Psoas muscle (tissue), 8 donors: ENCODE data around the gene CFAP251. TPM values are rescaled to one million over a fixed set of nuclear protein-coding genes. Genes with fewer than 3 reads are reported as not detected.

Experiments
- ATAC-seq, 4 donors: fragments of 200-7000 bp; cut with Tn5 transposase; one replicate each; pipeline ENCODE4 v1.9.1; 2020; ENCODE audit warnings: moderate library complexity in 3 of 4, mild to moderate bottlenecking in 2 of 4
- DNase-seq, 2 donors: peaks; one replicate each; pipeline ENCODE4 v3.0.0-alpha.2; 2020
- H3K27ac ChIP-seq: fragments of 200-600 bp; one replicate; pipeline ENCODE4 v1.8.0; 2022
- H3K27me3 ChIP-seq, 3 donors: fragments of 200-600 bp in 1 of 3; one replicate each; pipeline versions ENCODE4 v1.6.1 to v1.8.0; 2013 to 2022; ENCODE audit warnings: low read length in 2 of 3, mild to moderate bottlenecking in 2 of 3, moderate library complexity in 1 of 3; ENCODE audit not compliant: insufficient read depth in 3 of 3
- H3K36me3 ChIP-seq, 2 donors: fragments of 200-600 bp in 1 of 2; one replicate each; pipeline versions ENCODE4 v1.6.1 to v1.8.0; 2013 to 2022; ENCODE audit warnings: low read depth in 1 of 2, mild to moderate bottlenecking in 1 of 2, moderate library complexity in 1 of 2; ENCODE audit not compliant: insufficient read depth in 1 of 2
- H3K4me1 ChIP-seq: fragments of 200-600 bp; one replicate; pipeline ENCODE4 v1.8.0; 2022
- H3K4me3 ChIP-seq: fragments of 200-600 bp; one replicate; pipeline ENCODE4 v1.8.0; 2022; ENCODE audit warnings: mild to moderate bottlenecking
- H3K9me3 ChIP-seq: fragments of 200-600 bp; one replicate; pipeline ENCODE4 v1.8.0; 2022
- WGBS, 3 donors: extraction: QIAGEN DNeasy Blood & Tissue Kit; methylation state at CpG; one replicate each; pipeline versions ENCODE4 v1.1.6 to v1.1.7; 2013; 5-methylcytosine and 5-hydroxymethylcytosine counted together
- intact Hi-C, 2 donors: fragments of 100-400 bp; cut with DNase I; formaldehyde crosslinking; loops; one replicate each; pipeline versions ENCODE4 v1.11.0 to v1.14.2; 2022
- polyA plus RNA-seq, 3 donors: library from polyadenylated mRNA; stranded (reverse); fragments of 200-250 nt; gene quantifications; one replicate each; pipeline ENCODE4 v1.2.3, GENCODE V29; 2013
- total RNA-seq, 4 donors: library from RNA; stranded (reverse); fragmentation: NEBNext Ultra II Directional in 2 of 4; extraction: Animal tissue kit (Norgen Biotek cat#: 25700) in 2 of 4; gene quantifications; one replicate each; pipeline versions ENCODE4 v1.2.1 to v1.2.4, GENCODE V29; 2021 to 2023
- TF ChIP-seq, protein P1 (sequence below): fragments of 200-600 bp; IDR thresholded peaks from one replicate; pipeline ENCODE4 v1.8.0; 2022; ENCODE audit warnings: antibody characterized with exemption
- donor health status: healthy with polysubstance abuse.
- donor health status: DM: no; HTN: no; CAD: no; lungs with moderate emphysema.
- donor health status: Bipolar disorder and iron deficiency.
- donor health status: healthy.
- donor health status: DM: yes; HTN: yes; CAD: no.
- donor health status: DM: no; HTN: no; CAD: no.
- donor health status: DM: no; HTN: no; CAD: no.
- donor health status: DM: yes; HTN: yes; CAD: no.

The CFAP251 gene
- total and polyA plus RNA-seq, 7 donors, result 0.36 to 0.79 (median 0.64) TPM

DNA sequence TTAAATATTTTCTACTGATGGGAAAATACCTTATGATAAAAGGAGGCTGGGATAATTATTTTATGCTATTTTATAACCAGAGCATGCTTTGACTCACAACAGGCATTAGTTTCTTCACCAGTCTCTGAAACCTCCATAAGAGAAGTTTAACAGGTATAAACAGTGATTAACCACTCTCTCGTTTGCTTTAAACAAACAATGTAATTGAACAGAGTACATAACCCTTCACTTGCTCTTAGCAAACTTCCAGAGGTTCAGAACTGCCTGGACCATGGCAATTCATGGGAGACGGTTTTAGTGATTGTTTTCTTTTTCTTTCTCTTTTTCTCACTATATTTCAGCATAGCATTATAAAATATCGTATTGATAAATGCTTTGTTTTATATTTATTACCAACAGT, 35.3 kb downstream of the CFAP251 start:
- Histone ChIP-seq H3K4me1 (no peaks in the 10 kb centered on the region), H3K4me3 (no peak overlapping the region), H3K9me3 (no peaks in the 10 kb centered on the region), H3K27me3 (no peaks in the 10 kb centered on the region), H3K36me3 (no peaks in the 10 kb centered on the region), H3K27ac (no peak overlapping the region)
- WGBS, 3 donors, result 79 to 87% (median 80%) methylated on average over 3 of the region's 3 CpGs
- DNase-seq (no peak), ATAC-seq (no peak)
- intact Hi-C loops, result no loop called here
- TF ChIP-seq, protein P1, sequence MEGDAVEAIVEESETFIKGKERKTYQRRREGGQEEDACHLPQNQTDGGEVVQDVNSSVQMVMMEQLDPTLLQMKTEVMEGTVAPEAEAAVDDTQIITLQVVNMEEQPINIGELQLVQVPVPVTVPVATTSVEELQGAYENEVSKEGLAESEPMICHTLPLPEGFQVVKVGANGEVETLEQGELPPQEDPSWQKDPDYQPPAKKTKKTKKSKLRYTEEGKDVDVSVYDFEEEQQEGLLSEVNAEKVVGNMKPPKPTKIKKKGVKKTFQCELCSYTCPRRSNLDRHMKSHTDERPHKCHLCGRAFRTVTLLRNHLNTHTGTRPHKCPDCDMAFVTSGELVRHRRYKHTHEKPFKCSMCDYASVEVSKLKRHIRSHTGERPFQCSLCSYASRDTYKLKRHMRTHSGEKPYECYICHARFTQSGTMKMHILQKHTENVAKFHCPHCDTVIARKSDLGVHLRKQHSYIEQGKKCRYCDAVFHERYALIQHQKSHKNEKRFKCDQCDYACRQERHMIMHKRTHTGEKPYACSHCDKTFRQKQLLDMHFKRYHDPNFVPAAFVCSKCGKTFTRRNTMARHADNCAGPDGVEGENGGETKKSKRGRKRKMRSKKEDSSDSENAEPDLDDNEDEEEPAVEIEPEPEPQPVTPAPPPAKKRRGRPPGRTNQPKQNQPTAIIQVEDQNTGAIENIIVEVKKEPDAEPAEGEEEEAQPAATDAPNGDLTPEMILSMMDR, result no peak

DNA sequence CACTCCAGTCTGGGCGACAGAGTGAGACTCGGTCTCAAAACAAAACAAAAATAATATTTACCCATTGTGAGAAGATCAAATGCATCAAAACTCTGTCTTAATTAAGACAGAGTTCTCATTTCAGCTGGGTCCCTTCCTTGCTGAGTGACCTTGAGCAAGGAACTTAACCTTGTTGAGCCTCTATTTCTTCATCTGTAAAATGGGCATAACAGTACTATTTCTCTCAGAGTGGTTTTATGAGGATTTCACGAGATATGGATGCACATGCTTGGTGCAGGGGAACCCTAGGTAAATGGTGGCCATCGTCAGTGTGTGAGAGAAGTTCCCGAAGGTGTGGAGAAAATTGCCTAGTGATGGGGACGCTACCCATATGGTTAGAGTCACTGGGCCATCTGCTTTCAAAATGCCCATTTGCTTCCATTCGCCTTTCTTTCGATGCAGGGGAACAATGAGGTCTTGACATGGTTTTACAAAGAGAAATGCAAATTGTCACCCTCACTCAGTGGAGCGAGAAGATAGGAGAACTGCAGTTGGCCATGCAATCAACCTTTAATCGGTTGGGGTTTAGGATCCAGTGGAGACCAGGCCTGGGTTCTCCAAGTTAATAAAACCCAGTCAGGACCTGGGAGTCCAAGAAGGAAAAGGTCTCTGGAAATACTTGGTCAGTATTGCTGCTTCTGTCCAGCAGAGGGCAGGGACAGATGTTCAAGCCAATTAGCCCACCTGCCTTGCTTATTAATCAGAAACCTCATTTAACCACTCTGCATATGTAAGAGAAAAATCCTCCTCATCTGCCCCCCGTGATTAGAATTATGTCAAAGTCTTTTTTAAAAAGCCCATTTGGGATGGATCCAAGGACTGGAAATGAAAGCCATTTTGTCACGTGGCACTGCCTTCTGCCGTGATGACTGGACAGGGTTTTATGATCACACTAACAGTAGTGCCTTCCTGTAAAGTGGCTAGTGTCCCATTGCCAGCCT, 37.2 kb downstream of the CFAP251 start:
- no peak overlapping the region for H3K27ac ChIP-seq
- H3K27me3 ChIP-seq, result no peaks in the 10 kb centered on the region
- no peaks in the 10 kb centered on the region for H3K9me3 ChIP-seq
- DNase-seq (no peak), ATAC-seq (peak in 3 of 4 donors; percentile 48 to 74 (median 68))
- no peak overlapping the region for H3K4me3 ChIP-seq
- TF ChIP-seq, protein P1, result peak; percentile 51
- intact Hi-C loops, result no loop called here
- WGBS, 3 donors, result 75 to 79% (median 76%) methylated on average over 13 of the region's 13 CpGs
- H3K36me3 ChIP-seq, result no peaks in the 10 kb centered on the region
- no peaks in the 10 kb centered on the region for H3K4me1 ChIP-seq

DNA sequence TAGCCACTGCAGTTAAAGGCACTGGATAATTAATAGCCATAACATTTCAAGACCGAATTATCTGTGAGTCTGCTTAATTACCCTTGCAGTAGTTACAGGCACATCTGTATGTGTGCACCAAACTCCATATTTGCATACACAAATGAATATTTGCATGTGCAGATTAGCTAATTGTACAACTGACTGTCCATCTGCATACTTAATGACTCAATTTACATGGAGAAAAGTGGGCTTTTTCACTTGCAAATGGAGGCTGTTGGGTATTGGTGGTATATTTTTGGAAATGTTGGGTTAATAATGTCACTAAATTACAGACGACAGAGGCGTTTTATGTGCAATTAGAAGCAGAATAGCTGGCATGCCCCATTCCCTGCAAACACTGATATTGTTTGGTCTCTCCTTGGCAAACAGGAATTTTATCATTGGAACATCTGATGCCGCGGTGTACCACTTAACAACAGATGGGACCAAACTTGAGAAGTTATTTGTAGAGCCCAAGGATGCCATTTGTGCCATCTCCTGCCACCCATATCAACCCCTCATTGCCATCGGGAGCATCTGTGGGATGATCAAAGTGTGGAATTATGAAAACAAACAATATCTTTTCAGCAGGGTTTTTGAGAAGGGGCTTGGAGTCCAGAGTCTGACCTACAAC, 39.6 kb downstream of the CFAP251 start:
- H3K4me1 ChIP-seq, result no peaks in the 10 kb centered on the region
- intact Hi-C loops, result no loop called here
- H3K9me3 ChIP-seq, result no peaks in the 10 kb centered on the region
- 64 to 74% (median 73%) methylated on average over 6 of the region's 6 CpGs for WGBS, 3 donors
- no peaks in the 10 kb centered on the region for H3K27me3 ChIP-seq
- ATAC-seq (no peak), DNase-seq (no peak)
- peaks cover 0 to 7% of the 10 kb centered on the region in 2 donors for H3K36me3 ChIP-seq
- no peak overlapping the region for H3K4me3 ChIP-seq
- H3K27ac ChIP-seq, result no peak overlapping the region
- TF ChIP-seq, protein P1, result no peak

DNA sequence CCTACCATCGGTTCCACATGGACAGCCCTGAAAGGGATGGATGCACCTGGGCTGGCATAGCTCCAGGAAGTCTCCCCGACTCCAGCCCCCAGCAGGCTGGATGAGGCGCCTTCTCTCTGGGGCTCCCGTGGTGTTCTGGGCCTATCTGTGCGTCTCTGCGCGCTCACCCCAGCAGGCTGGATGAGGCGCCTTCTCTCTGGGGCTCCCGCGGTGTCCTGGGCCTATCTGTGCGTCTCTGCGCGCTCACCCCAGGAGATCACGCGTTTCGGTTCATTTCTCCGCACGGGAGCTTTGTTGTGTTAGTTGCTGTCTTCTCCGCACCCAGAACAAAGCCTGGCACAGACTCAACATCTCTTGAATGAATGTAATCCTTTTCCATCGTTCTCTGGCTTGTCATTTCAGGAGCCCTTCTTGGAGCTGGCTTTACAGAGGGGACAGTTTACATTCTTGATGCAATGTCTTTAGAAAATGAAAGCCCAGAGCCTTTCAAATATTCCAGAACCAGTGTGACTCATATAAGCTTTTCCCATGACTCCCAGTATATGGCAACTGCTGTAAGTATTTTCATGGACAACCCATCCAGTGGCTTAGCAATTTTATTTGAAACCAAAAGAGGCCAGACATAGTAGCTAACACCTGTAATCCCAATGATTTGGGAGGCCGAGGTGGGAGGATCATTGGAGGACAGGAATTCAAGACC, 40.3 kb downstream of the CFAP251 start:
- H3K4me3 ChIP-seq, result no peak overlapping the region
- no peak for ATAC-seq

More for the DNA sequence above, 40.3 kb downstream of the CFAP251 start:
- TF ChIP-seq, protein P1, result no peak
- no peak for DNase-seq
- intact Hi-C loops, result no loop called here
- WGBS, 3 donors, result 61 to 66% (median 62%) methylated on average over 21 of the region's 21 CpGs
- no peaks in the 10 kb centered on the region for H3K9me3 ChIP-seq
- H3K27ac ChIP-seq, result no peak overlapping the region
- H3K36me3 ChIP-seq, result peaks cover 0 to 7% of the 10 kb centered on the region in 2 donors
- no peaks in the 10 kb centered on the region for H3K27me3 ChIP-seq
- H3K4me1 ChIP-seq, result no peaks in the 10 kb centered on the region
